Measurements from ENCODE around the gene TRIM29. TPM values are rescaled to one million over a fixed set of nuclear protein-coding genes. Genes with fewer than 3 reads are reported as not detected.

TRIM29 gene
- total RNA-seq, 2 donors from 2014 or later = not detected

- Histone ChIP-seq H3K4me3 (ENCODE audit: low read length) (no peak overlapping the region), H3K27ac (ENCODE audit: low read depth, low read length) (no peak overlapping the region), H3K36me3 (ENCODE audit: control insufficient read depth, insufficient read depth, low read length) (no peaks in the 10 kb centered on the region), H3K27me3 (ENCODE audit: control insufficient read depth, insufficient read depth, low read length, poor library complexity, severe bottlenecking) (peaks cover 4% of the 10 kb centered on the region), H3K4me1 (ENCODE audit: control insufficient read depth, insufficient read depth, low read length) (no peaks in the 10 kb centered on the region), H3K9ac (ENCODE audit: extremely low read depth, low read length, poor library complexity, severe bottlenecking) (no peak overlapping the region), H3K9me3 (ENCODE audit: control insufficient read depth, low read length) (no peaks in the 10 kb centered on the region)
- no peak for TF ChIP-seq CTCF (conservative IDR thresholded peaks at IDR 0.05)
- Mint-ChIP-seq H3K36me3 (ENCODE audit: low read depth) (no peaks in the 10 kb centered on the region), H3K4me3 (no peak overlapping the region), H3K27me3 (ENCODE audit: insufficient read depth) (peaks cover 17% of the 10 kb centered on the region), H3K27ac (no peak overlapping the region), H3K9me3 (peaks cover 14% of the 10 kb centered on the region), H3K4me1 (no peaks in the 10 kb centered on the region)
- no peak for DNase-seq
- 86 to 100% methylated on average over 3 of the region's 3 CpGs for whole genome bisulfite sequencing, 2 experiments (ENCODE audit: insufficient coverage in 1 of 2, insufficient read length in 1 of 2)
These were observed 63.8 kb downstream of the TRIM29 start for GRCh38 chr11:120074076-120074475.

- H3K27me3 ChIP-seq (ENCODE audit: control insufficient read depth, insufficient read depth, low read length, poor library complexity, severe bottlenecking) = peaks cover 4% of the 10 kb centered on the region
- Mint-ChIP-seq H3K9me3 (peaks cover 5% of the 10 kb centered on the region), H3K4me1 (no peaks in the 10 kb centered on the region), H3K27ac (no peak overlapping the region), H3K36me3 (ENCODE audit: low read depth) (no peaks in the 10 kb centered on the region), H3K27me3 (ENCODE audit: insufficient read depth) (peaks cover 8% of the 10 kb centered on the region), H3K4me3 (no peak overlapping the region)
- no peak overlapping the region for H3K27ac ChIP-seq (ENCODE audit: low read depth, low read length)
- no peak for DNase-seq
- no peaks in the 10 kb centered on the region for H3K36me3 ChIP-seq (ENCODE audit: control insufficient read depth, insufficient read depth, low read length)
- H3K9me3 ChIP-seq (ENCODE audit: control insufficient read depth, low read length) = no peaks in the 10 kb centered on the region
- no peaks in the 10 kb centered on the region for H3K4me1 ChIP-seq (ENCODE audit: control insufficient read depth, insufficient read depth, low read length)
- no peak for TF ChIP-seq CTCF (conservative IDR thresholded peaks at IDR 0.05)
- no peak overlapping the region for H3K9ac ChIP-seq (ENCODE audit: extremely low read depth, low read length, poor library complexity, severe bottlenecking)
- H3K4me3 ChIP-seq (ENCODE audit: low read length) = no peak overlapping the region
- WGBS, 2 experiments (ENCODE audit: insufficient coverage in 1 of 2, insufficient read length in 1 of 2) = 91 to 93% methylated on average over 12 to 16 of the region's 16 CpGs
These were observed 64.7 kb downstream of the TRIM29 start for GRCh38 chr11:120073196-120073595.

- no peaks in the 10 kb centered on the region for H3K4me1 ChIP-seq (ENCODE audit: control insufficient read depth, insufficient read depth, low read length)
- H3K4me3 ChIP-seq (ENCODE audit: low read length) = no peak overlapping the region
- peaks cover 21% of the 10 kb centered on the region for H3K27me3 Mint-ChIP-seq (ENCODE audit: insufficient read depth)
- H3K9me3 Mint-ChIP-seq = no peaks in the 10 kb centered on the region
- WGBS, 2 experiments (ENCODE audit: insufficient coverage in 1 of 2, insufficient read length in 1 of 2) = 92 to 95% methylated on average over 8 of the region's 8 CpGs
- TF ChIP-seq CTCF (conservative IDR thresholded peaks at IDR 0.05) = no peak
- H3K27me3 ChIP-seq (ENCODE audit: control insufficient read depth, insufficient read depth, low read length, poor library complexity, severe bottlenecking) = peaks cover 4% of the 10 kb centered on the region
- DNase-seq = peak; percentile 33
- H3K9me3 ChIP-seq (ENCODE audit: control insufficient read depth, low read length) = no peaks in the 10 kb centered on the region
- H3K9ac ChIP-seq (ENCODE audit: extremely low read depth, low read length, poor library complexity, severe bottlenecking) = no peak overlapping the region
- H3K4me1 Mint-ChIP-seq = no peaks in the 10 kb centered on the region
- H3K4me3 Mint-ChIP-seq = no peak overlapping the region
- H3K27ac Mint-ChIP-seq = no peak overlapping the region
- H3K36me3 ChIP-seq (ENCODE audit: control insufficient read depth, insufficient read depth, low read length) = no peaks in the 10 kb centered on the region
- H3K36me3 Mint-ChIP-seq (ENCODE audit: low read depth) = no peaks in the 10 kb centered on the region
- no peak overlapping the region for H3K27ac ChIP-seq (ENCODE audit: low read depth, low read length)
These were observed 69.8 kb downstream of the TRIM29 start for GRCh38 chr11:120068114-120068573.
